ENCODE results near the gene RBPMS2. TPM values are rescaled to one million over a fixed set of nuclear protein-coding genes. Genes with fewer than 3 reads are reported as not detected.

Gene RBPMS2
- total RNA-seq, 4 donors from 2014 or later: 0.70 to 8.3 (median 2.3) TPM

- Histone ChIP-seq H3K9me3 (no peaks in the 10 kb centered on the region), H3K4me1 (peaks cover 0 to 6% (median 0%) of the 10 kb centered on the region in 4 donors), H3K27me3 (peaks cover 0 to 6% of the 10 kb centered on the region in 2 donors), H3K27ac (peak overlapping the region in 2 of 4 donors; percentile 81 to 89), H3K4me3 (peak overlapping the region in 2 of 4 donors; percentile 70 to 75), H3K36me3 (no peaks in the 10 kb centered on the region)
- no peak for TF ChIP-seq POLR2A (IDR thresholded peaks at IDR 0.05)
- TF ChIP-seq, protein P1, sequence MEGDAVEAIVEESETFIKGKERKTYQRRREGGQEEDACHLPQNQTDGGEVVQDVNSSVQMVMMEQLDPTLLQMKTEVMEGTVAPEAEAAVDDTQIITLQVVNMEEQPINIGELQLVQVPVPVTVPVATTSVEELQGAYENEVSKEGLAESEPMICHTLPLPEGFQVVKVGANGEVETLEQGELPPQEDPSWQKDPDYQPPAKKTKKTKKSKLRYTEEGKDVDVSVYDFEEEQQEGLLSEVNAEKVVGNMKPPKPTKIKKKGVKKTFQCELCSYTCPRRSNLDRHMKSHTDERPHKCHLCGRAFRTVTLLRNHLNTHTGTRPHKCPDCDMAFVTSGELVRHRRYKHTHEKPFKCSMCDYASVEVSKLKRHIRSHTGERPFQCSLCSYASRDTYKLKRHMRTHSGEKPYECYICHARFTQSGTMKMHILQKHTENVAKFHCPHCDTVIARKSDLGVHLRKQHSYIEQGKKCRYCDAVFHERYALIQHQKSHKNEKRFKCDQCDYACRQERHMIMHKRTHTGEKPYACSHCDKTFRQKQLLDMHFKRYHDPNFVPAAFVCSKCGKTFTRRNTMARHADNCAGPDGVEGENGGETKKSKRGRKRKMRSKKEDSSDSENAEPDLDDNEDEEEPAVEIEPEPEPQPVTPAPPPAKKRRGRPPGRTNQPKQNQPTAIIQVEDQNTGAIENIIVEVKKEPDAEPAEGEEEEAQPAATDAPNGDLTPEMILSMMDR (IDR thresholded peaks at IDR 0.05): no peak
- no peak for DNase-seq
Observed at GRCh38 chr15:64774037-64774628, 1.3 kb downstream of the RBPMS2 start.

GRCh38 chr15:64773606-64774005, 1.8 kb downstream of the RBPMS2 start:
- TF ChIP-seq, protein P1 (IDR thresholded peaks at IDR 0.05): no peak
- TF ChIP-seq POLR2A (IDR thresholded peaks at IDR 0.05): no peak
- Histone ChIP-seq H3K9me3 (no peaks in the 10 kb centered on the region), H3K4me3 (peak overlapping the region in 1 of 4 donors; percentile 70), H3K27me3 (peaks cover 0 to 6% of the 10 kb centered on the region in 2 donors), H3K4me1 (peaks cover 0 to 6% (median 0%) of the 10 kb centered on the region in 4 donors), H3K36me3 (no peaks in the 10 kb centered on the region), H3K27ac (peak overlapping the region in 2 of 4 donors; percentile 81 to 89)
- DNase-seq: no peak

DNA sequence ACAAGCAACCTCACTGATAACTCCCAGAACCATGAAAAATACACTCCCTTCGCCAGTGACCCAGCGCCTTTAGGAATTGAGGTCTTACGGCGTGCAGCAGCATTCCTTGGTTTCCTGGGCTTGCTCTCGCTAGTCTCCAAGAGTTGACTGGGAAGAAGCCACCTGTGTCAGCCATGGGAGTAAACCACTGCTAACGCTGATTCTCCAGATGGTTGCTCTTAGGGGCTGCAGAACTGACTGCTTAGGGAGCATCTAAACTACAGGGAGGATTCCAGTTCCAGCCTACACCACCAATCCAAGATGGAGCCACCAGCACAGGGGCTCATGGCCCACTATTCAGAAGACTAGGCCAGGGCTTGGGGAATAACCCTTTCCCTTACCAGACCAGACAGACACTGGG, 2.4 kb downstream of the RBPMS2 start:
- TF ChIP-seq, protein P1 (IDR thresholded peaks at IDR 0.05): no peak
- no peak for TF ChIP-seq POLR2A (IDR thresholded peaks at IDR 0.05)
- Histone ChIP-seq H3K36me3 (no peaks in the 10 kb centered on the region), H3K27me3 (peaks cover 0 to 6% of the 10 kb centered on the region in 2 donors), H3K4me3 (no peak overlapping the region), H3K4me1 (peaks cover 0 to 6% (median 0%) of the 10 kb centered on the region in 4 donors), H3K27ac (no peak overlapping the region), H3K9me3 (no peaks in the 10 kb centered on the region)
- no peak for DNase-seq

GRCh38 chr15:64772488-64772887, 2.9 kb downstream of the RBPMS2 start:
- Histone ChIP-seq H3K9me3 (no peaks in the 10 kb centered on the region), H3K4me1 (peaks cover 0 to 6% (median 0%) of the 10 kb centered on the region in 4 donors), H3K36me3 (no peaks in the 10 kb centered on the region), H3K27me3 (peaks cover 0 to 6% of the 10 kb centered on the region in 2 donors), H3K27ac (no peak overlapping the region), H3K4me3 (no peak overlapping the region)
- no peak for TF ChIP-seq POLR2A (IDR thresholded peaks at IDR 0.05)
- TF ChIP-seq, protein P1 (IDR thresholded peaks at IDR 0.05): no peak
- no peak for DNase-seq

DNA sequence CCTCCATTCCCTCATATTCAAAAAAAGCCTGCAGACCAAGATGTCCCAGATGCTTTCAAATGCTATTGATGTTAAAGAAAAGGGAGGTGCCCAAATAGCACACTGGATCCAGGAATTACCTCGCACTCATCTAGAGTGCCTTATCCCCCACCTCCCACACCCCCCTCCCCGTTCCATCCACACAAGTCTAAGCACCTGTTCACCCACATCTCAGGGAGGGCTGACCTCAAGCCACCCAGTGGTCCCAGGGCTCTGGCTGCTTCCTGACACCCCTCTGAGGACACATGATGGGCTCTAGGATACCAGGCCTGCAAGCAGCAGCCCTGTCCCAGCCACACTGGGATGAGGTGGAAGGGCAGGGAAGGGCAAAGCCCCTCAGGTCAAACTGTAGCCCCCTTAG, 4.8 kb downstream of the RBPMS2 start:
- TF ChIP-seq, protein P1 (IDR thresholded peaks at IDR 0.05): no peak
- no peaks in the 10 kb centered on the region for H3K4me1 ChIP-seq
- no peaks in the 10 kb centered on the region for H3K9me3 ChIP-seq
- no peak for DNase-seq
- no peak overlapping the region for H3K4me3 ChIP-seq
- peaks cover 0 to 6% of the 10 kb centered on the region in 2 donors for H3K27me3 ChIP-seq
- no peaks in the 10 kb centered on the region for H3K36me3 ChIP-seq
- no peak overlapping the region for H3K27ac ChIP-seq

All from Peyer's patch (tissue), 4 donors.